Measurements from ENCODE around the gene PANK4. TPM values are rescaled to one million over a fixed set of nuclear protein-coding genes. Genes with fewer than 3 reads are reported as not detected.
A peak's percentile ranks its signal among the peaks of the same experiment; 100 is the strongest.

Gene PANK4
- total RNA-seq, 1 experiment from 2014 or later = 45.6 TPM

- Histone ChIP-seq H3K4me3 (ENCODE audit: low read depth, low read length, poor library complexity, severe bottlenecking) (no peak overlapping the region), H3K27ac (ENCODE audit: low read depth, low read length, poor library complexity, severe bottlenecking) (no peak overlapping the region), H3K9me3 (ENCODE audit: low read depth, low read length, poor library complexity, severe bottlenecking) (no peaks in the 10 kb centered on the region), H3K36me3 (ENCODE audit: insufficient read depth, low read length, poor library complexity, severe bottlenecking) (no peaks in the 10 kb centered on the region), H3K27me3 (replicated peaks; ENCODE audit: insufficient read depth, low read depth, low read length, poor library complexity) (peaks cover 67% of the 10 kb centered on the region), H3K4me1 (ENCODE audit: insufficient read depth, low read length, poor library complexity, severe bottlenecking) (no peaks in the 10 kb centered on the region)
- TF ChIP-seq EZH2 (IDR thresholded peaks at IDR 0.05; ENCODE audit: borderline replicate concordance, low read depth, low read length, poor library complexity, severe bottlenecking) (no peak), CTCF (conservative IDR thresholded peaks at IDR 0.05; ENCODE audit: low read depth, low read length) (no peak)
- ChIA-PET POLR2A (ENCODE audit: low non-redundant PET) (no interaction called here), CTCF (no interaction called here)
- peak; percentile 36 for DNase-seq (ENCODE audit: low spot score)
- BruUV-seq (replicated peaks) = no TSS peak
- intact Hi-C loops (cut with micrococcal nuclease; ENCODE audit: unreplicated experiment) = no loop called here
Measured at GRCh38 chr1:2468041-2468472, 58.3 kb downstream of the PANK4 start.

- ChIA-PET POLR2A (ENCODE audit: low non-redundant PET) (no interaction called here), CTCF (no interaction called here)
- no peak for DNase-seq (ENCODE audit: low spot score)
- no peaks in the 10 kb centered on the region for H3K9me3 ChIP-seq (ENCODE audit: low read depth, low read length, poor library complexity, severe bottlenecking)
- H3K36me3 ChIP-seq (ENCODE audit: insufficient read depth, low read length, poor library complexity, severe bottlenecking) = no peaks in the 10 kb centered on the region
- no peaks in the 10 kb centered on the region for H3K4me1 ChIP-seq (ENCODE audit: insufficient read depth, low read length, poor library complexity, severe bottlenecking)
- no peak overlapping the region for H3K27ac ChIP-seq (ENCODE audit: low read depth, low read length, poor library complexity, severe bottlenecking)
- TF ChIP-seq EZH2 (IDR thresholded peaks at IDR 0.05; ENCODE audit: borderline replicate concordance, low read depth, low read length, poor library complexity, severe bottlenecking) (no peak), CTCF (conservative IDR thresholded peaks at IDR 0.05; ENCODE audit: low read depth, low read length) (no peak)
- H3K27me3 ChIP-seq (replicated peaks; ENCODE audit: insufficient read depth, low read depth, low read length, poor library complexity) = peaks cover 76% of the 10 kb centered on the region
- intact Hi-C loops (cut with micrococcal nuclease; ENCODE audit: unreplicated experiment) = no loop called here
- H3K4me3 ChIP-seq (ENCODE audit: low read depth, low read length, poor library complexity, severe bottlenecking) = no peak overlapping the region
- BruUV-seq (replicated peaks) = no TSS peak
Measured at GRCh38 chr1:2466958-2467554, 59.3 kb downstream of the PANK4 start.

- TF ChIP-seq EZH2 (IDR thresholded peaks at IDR 0.05; ENCODE audit: borderline replicate concordance, low read depth, low read length, poor library complexity, severe bottlenecking) = no peak
- no peak for TF ChIP-seq CTCF (conservative IDR thresholded peaks at IDR 0.05; ENCODE audit: low read depth, low read length)
- intact Hi-C loops (cut with micrococcal nuclease; ENCODE audit: unreplicated experiment) = no loop called here
Measured at GRCh38 chr1:2466270-2466665, 60.1 kb downstream of the PANK4 start.

More at GRCh38 chr1:2466270-2466665, 60.1 kb downstream of the PANK4 start:
- Histone ChIP-seq H3K4me3 (ENCODE audit: low read depth, low read length, poor library complexity, severe bottlenecking) (no peak overlapping the region), H3K27ac (ENCODE audit: low read depth, low read length, poor library complexity, severe bottlenecking) (no peak overlapping the region), H3K36me3 (ENCODE audit: insufficient read depth, low read length, poor library complexity, severe bottlenecking) (no peaks in the 10 kb centered on the region), H3K4me1 (ENCODE audit: insufficient read depth, low read length, poor library complexity, severe bottlenecking) (no peaks in the 10 kb centered on the region), H3K27me3 (replicated peaks; ENCODE audit: insufficient read depth, low read depth, low read length, poor library complexity) (peaks cover 79% of the 10 kb centered on the region), H3K9me3 (ENCODE audit: low read depth, low read length, poor library complexity, severe bottlenecking) (no peaks in the 10 kb centered on the region)
- CTCF ChIA-PET = no interaction called here
- POLR2A ChIA-PET (ENCODE audit: low non-redundant PET) = no interaction called here
- no TSS peak for BruUV-seq (replicated peaks)
- no peak for DNase-seq (ENCODE audit: low spot score)

Data from A673 (cell line).